ENCODE results near the gene MORN1. TPM values are rescaled to one million over a fixed set of nuclear protein-coding genes. Genes with fewer than 3 reads are reported as not detected.
A peak's percentile ranks its signal among the peaks of the same experiment; 100 is the strongest.

MORN1 gene
- total and polyA plus RNA-seq, 11 donors, result 2.2 to 8.2 (median 3.8) TPM

DNA sequence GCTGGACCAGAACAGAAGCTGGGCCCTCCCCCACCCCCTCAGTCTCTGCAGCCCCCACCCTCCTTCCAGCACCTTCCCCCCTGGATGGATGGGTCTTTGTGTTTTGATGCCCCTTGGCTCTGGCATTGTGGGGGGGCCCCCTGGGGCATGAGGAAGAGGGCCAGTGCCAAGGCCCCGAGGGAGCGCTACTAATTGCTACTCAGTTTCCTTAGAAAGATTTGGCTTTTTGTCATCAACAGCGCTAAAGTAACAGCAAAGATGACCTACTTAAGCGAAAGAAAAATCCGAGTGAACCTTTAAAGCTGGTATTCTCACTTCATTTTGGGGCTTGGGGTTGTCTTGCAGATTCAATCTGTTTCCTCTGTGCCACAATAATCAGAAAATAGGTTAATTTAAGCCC lies 99.8 kb downstream of the MORN1 start:
- Histone ChIP-seq H3K4me3 (peak overlapping the region in 5 of 12 donors; percentile 28 to 53 (median 50)), H3K9me3 (no peaks in the 10 kb centered on the region), H3K27ac (peak overlapping the region in 10 of 12 donors; percentile 26 to 97 (median 78)), H3K36me3 (no peaks in the 10 kb centered on the region), H3K27me3 (no peaks in the 10 kb centered on the region), H3K4me1 (peaks cover 14 to 95% (median 79%) of the 10 kb centered on the region in 12 donors)
- ATAC-seq (no peak), DNase-seq (no peak)
- WGBS, 4 donors, result 61 to 81% (median 65%) methylated on average over 5 of the region's 5 CpGs
- intact Hi-C loops (cut with DNase I), result loop anchor here in 2 of 10 donors (5.0 to 10.0 kb wide), 2 partner anchors 47 to 59 kb away; no protein-coding TSS in a partner anchor
- TF ChIP-seq, protein P1, sequence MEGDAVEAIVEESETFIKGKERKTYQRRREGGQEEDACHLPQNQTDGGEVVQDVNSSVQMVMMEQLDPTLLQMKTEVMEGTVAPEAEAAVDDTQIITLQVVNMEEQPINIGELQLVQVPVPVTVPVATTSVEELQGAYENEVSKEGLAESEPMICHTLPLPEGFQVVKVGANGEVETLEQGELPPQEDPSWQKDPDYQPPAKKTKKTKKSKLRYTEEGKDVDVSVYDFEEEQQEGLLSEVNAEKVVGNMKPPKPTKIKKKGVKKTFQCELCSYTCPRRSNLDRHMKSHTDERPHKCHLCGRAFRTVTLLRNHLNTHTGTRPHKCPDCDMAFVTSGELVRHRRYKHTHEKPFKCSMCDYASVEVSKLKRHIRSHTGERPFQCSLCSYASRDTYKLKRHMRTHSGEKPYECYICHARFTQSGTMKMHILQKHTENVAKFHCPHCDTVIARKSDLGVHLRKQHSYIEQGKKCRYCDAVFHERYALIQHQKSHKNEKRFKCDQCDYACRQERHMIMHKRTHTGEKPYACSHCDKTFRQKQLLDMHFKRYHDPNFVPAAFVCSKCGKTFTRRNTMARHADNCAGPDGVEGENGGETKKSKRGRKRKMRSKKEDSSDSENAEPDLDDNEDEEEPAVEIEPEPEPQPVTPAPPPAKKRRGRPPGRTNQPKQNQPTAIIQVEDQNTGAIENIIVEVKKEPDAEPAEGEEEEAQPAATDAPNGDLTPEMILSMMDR (IDR thresholded peaks at IDR 0.05), result no peak
- TF ChIP-seq POLR2A (IDR thresholded peaks at IDR 0.05), result no peak

- DNase-seq, result peak; percentile 82 to 89 (median 88)
- Histone ChIP-seq H3K27ac (peak overlapping the region; percentile 56 to 97 (median 75)), H3K36me3 (no peaks in the 10 kb centered on the region), H3K4me3 (peak overlapping the region in 9 of 12 donors; percentile 18 to 53 (median 36)), H3K4me1 (peaks cover 14 to 92% (median 77%) of the 10 kb centered on the region in 12 donors), H3K27me3 (no peaks in the 10 kb centered on the region), H3K9me3 (no peaks in the 10 kb centered on the region)
- ATAC-seq, result peak; percentile 61 to 81 (median 77)
- WGBS, 4 donors, result 33 to 42% (median 40%) methylated on average over 36 to 41 of the region's 41 CpGs
- TF ChIP-seq, protein P1 (IDR thresholded peaks at IDR 0.05), result no peak
- no peak for TF ChIP-seq POLR2A (IDR thresholded peaks at IDR 0.05)
- intact Hi-C loops (cut with DNase I), result loop anchor here in 2 of 10 donors (5.0 to 10.0 kb wide), 2 partner anchors 46 to 59 kb away; no protein-coding TSS in a partner anchor
Observed at GRCh38 chr1:2290595-2291510, 100.5 kb downstream of the MORN1 start.

- no peaks in the 10 kb centered on the region for H3K27me3 ChIP-seq
- peaks cover 14 to 88% (median 77%) of the 10 kb centered on the region in 12 donors for H3K4me1 ChIP-seq
- ATAC-seq, result peak; percentile 8 to 30 (median 22)
- no peaks in the 10 kb centered on the region for H3K9me3 ChIP-seq
- WGBS, 4 donors, result 45 to 57% (median 51%) methylated on average over 5 to 7 of the region's 7 CpGs
- DNase-seq, result no peak
- H3K36me3 ChIP-seq, result no peaks in the 10 kb centered on the region
- H3K27ac ChIP-seq, result peak overlapping the region; percentile 56 to 97 (median 75)
- TF ChIP-seq, protein P1 (IDR thresholded peaks at IDR 0.05), result no peak
- TF ChIP-seq POLR2A (IDR thresholded peaks at IDR 0.05), result no peak
- peak overlapping the region in 9 of 12 donors; percentile 18 to 53 (median 36) for H3K4me3 ChIP-seq
- intact Hi-C loops (cut with DNase I), result loop anchor here in 2 of 10 donors (5.0 to 10.0 kb wide), 2 partner anchors 45 to 58 kb away; no protein-coding TSS in a partner anchor
Observed at GRCh38 chr1:2290171-2290578, 101.2 kb downstream of the MORN1 start.

DNA sequence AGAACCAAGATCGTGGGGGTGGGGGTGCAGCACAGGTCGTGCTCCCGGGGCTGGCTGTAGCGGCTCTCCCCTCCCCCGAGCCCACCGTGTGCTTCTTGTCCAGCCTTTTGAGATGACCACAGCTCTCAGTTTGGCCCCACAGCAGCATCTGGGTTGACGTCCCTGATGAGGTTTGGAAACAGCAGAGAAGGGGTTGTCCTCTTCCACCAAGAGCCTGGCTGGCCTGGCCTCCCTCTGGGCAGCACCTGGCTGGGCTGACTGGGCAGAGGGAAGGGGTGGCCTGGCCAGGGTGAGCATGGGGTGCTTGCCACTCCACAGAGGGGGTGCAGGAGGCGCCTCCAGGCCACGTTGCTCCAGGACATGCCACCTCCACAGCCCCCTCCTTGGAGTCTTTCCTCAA lies 101.7 kb downstream of the MORN1 start:
- no peaks in the 10 kb centered on the region for H3K27me3 ChIP-seq
- H3K9me3 ChIP-seq, result no peaks in the 10 kb centered on the region
- 58 to 63% (median 62%) methylated on average over 6 to 9 of the region's 9 CpGs for WGBS, 4 donors
- DNase-seq (no peak), ATAC-seq (no peak)
- H3K27ac ChIP-seq, result peak overlapping the region in 10 of 12 donors; percentile 58 to 97 (median 78)
- H3K4me3 ChIP-seq, result peak overlapping the region in 1 of 12 donors; percentile 50
- intact Hi-C loops (cut with DNase I), result loop anchor here in 2 of 10 donors (5.0 to 10.0 kb wide), 2 partner anchors 45 to 57 kb away; no protein-coding TSS in a partner anchor
- TF ChIP-seq POLR2A (IDR thresholded peaks at IDR 0.05), result no peak
- no peaks in the 10 kb centered on the region for H3K36me3 ChIP-seq
- peaks cover 14 to 88% (median 73%) of the 10 kb centered on the region in 12 donors for H3K4me1 ChIP-seq
